Smooth muscle cell (in vitro differentiated cells): ENCODE data around the gene RNLS. TPM values are rescaled to one million over a fixed set of nuclear protein-coding genes. Genes with fewer than 3 reads are reported as not detected.

Experiments
- DNase-seq: peaks from one replicate; lab custom pipeline; 2025; ENCODE audit not compliant: unreplicated experiment; lab: John Stamatoyannopoulos, UW
- H2AFZ ChIP-seq: fragments of 200-600 bp; sonication (generic); 2 replicates; pipeline ENCODE4 v1.6.0; 2016; ENCODE audit warnings: antibody characterized with exemption, low read depth, mild to moderate bottlenecking
- H3F3A ChIP-seq: fragments of 200-600 bp; sonication (generic); 2 replicates; pipeline ENCODE4 v1.6.0; 2017; ENCODE audit warnings: antibody characterized with exemption, low read depth
- H3K27ac ChIP-seq: fragments of 200-600 bp; sonication (generic); 2 replicates; pipeline ENCODE4 v1.5.1; 2016; ENCODE audit warnings: low read depth, mild to moderate bottlenecking
- H3K27me3 ChIP-seq: fragments of 200-600 bp; sonication (generic); 2 replicates; pipeline ENCODE4 v1.6.1; 2016; ENCODE audit warnings: low read depth, mild to moderate bottlenecking
- H3K36me3 ChIP-seq: fragments of 200-600 bp; sonication (generic); 2 replicates; pipeline ENCODE4 v1.5.1; 2016; ENCODE audit warnings: low read depth
- H3K4me1 ChIP-seq: fragments of 200-600 bp; sonication (generic); 2 replicates; pipeline ENCODE4 v1.5.1; 2016; ENCODE audit warnings: low read depth
- H3K4me2 ChIP-seq: fragments of 200-600 bp; sonication (generic); 2 replicates; pipeline ENCODE4 v1.6.0; 2016; ENCODE audit warnings: mild to moderate bottlenecking
- H3K4me3 ChIP-seq: fragments of 200-600 bp; sonication (generic); 2 replicates; pipeline ENCODE4 v1.5.1; 2016; ENCODE audit warnings: mild to moderate bottlenecking
- H3K79me2 ChIP-seq: fragments of 200-600 bp; sonication (generic); 2 replicates; pipeline ENCODE4 v1.6.0; 2016; ENCODE audit warnings: low read depth, mild to moderate bottlenecking
- H3K9ac ChIP-seq: fragments of 200-600 bp; sonication (generic); 2 replicates; pipeline ENCODE4 v1.6.0; 2016; ENCODE audit warnings: low read depth
- H3K9me3 ChIP-seq: fragments of 200-600 bp; sonication (generic); replicated peaks from 2 replicates; pipeline ENCODE4 v1.5.1; 2016; ENCODE audit warnings: low read depth
- H4K20me1 ChIP-seq: fragments of 200-600 bp; sonication (generic); 2 replicates; pipeline ENCODE4 v1.6.0; 2016; ENCODE audit warnings: low read depth
- CTCF ChIP-seq: fragments of 200-600 bp; sonication (generic); IDR thresholded peaks from 2 replicates; pipeline ENCODE4 v1.5.1; 2017; ENCODE audit warnings: borderline replicate concordance, mild to moderate bottlenecking, antibody characterized with exemption; ENCODE audit not compliant: insufficient read depth, poor library complexity, severe bottlenecking
- WGBS: methylation state at CpG from one replicate; pipeline ENCODE4 v1.1.7; 2016; ENCODE audit warnings: low lambda C conversion rate; 5-methylcytosine and 5-hydroxymethylcytosine counted together
- polyA plus RNA-seq: library from polyadenylated mRNA; unstranded; fragments of >200 nt; fragmentation: Nextera tagmentation; extraction: Ambion mirVana; gene quantifications from 2 replicates; pipeline ENCODE4 v1.2.1, GENCODE V29; 2016
- total RNA-seq: library from RNA; depleted of rRNA; stranded (reverse); fragments of >200 nt; gene quantifications from 2 replicates; pipeline ENCODE4 v1.2.3, GENCODE V29; 2014

RNLS gene
- total and polyA plus RNA-seq, 2 experiments from 2014 or later, result 4.8 to 11.2 TPM

- Histone ChIP-seq H3K4me1 (no peaks in the 10 kb centered on the region), H4K20me1 (no peaks in the 10 kb centered on the region), H3K4me3 (no peak overlapping the region), H2AFZ (no peak overlapping the region), H3K4me2 (no peak overlapping the region), H3K36me3 (no peaks in the 10 kb centered on the region), H3K9me3 (no peaks in the 10 kb centered on the region), H3K27ac (no peak overlapping the region), H3K79me2 (no peaks in the 10 kb centered on the region), H3K9ac (no peak overlapping the region), H3K27me3 (peaks cover 14% of the 10 kb centered on the region), H3F3A (no peaks in the 10 kb centered on the region)
- 21% methylated on average over 1 of the region's 1 CpG for WGBS
- DNase-seq, result no peak
- TF ChIP-seq CTCF, result no peak
Measured at GRCh38 chr10:88505680-88506215, 77.4 kb downstream of the RNLS start.

GRCh38 chr10:88505265-88505664 lies 77.9 kb downstream of the RNLS start:
- Histone ChIP-seq H3K27ac (no peak overlapping the region), H3K79me2 (no peaks in the 10 kb centered on the region), H3K4me1 (peaks cover 2% of the 10 kb centered on the region), H3K27me3 (peaks cover 14% of the 10 kb centered on the region), H2AFZ (no peak overlapping the region), H3K9ac (no peak overlapping the region), H3F3A (no peaks in the 10 kb centered on the region), H3K9me3 (no peaks in the 10 kb centered on the region), H3K4me3 (no peak overlapping the region), H3K36me3 (no peaks in the 10 kb centered on the region), H3K4me2 (no peak overlapping the region), H4K20me1 (no peaks in the 10 kb centered on the region)
- no peak for TF ChIP-seq CTCF
- 38% methylated on average over 1 of the region's 1 CpG for WGBS
- no peak for DNase-seq

- 98% methylated on average over 2 of the region's 2 CpGs for WGBS
Measured at GRCh38 chr10:88500656-88501055, 82.5 kb downstream of the RNLS start.

More at GRCh38 chr10:88500656-88501055, 82.5 kb downstream of the RNLS start:
- Histone ChIP-seq H3F3A (no peaks in the 10 kb centered on the region), H3K4me2 (no peak overlapping the region), H3K9me3 (no peaks in the 10 kb centered on the region), H3K4me3 (no peak overlapping the region), H2AFZ (no peak overlapping the region), H3K36me3 (no peaks in the 10 kb centered on the region), H4K20me1 (no peaks in the 10 kb centered on the region), H3K27ac (no peak overlapping the region), H3K27me3 (peaks cover 31% of the 10 kb centered on the region), H3K79me2 (no peaks in the 10 kb centered on the region), H3K4me1 (peaks cover 6% of the 10 kb centered on the region), H3K9ac (no peak overlapping the region)
- TF ChIP-seq CTCF, result no peak
- DNase-seq, result no peak
